H4 (cell line): ENCODE measurements around the gene FN3KRP. TPM values are rescaled to one million over a fixed set of nuclear protein-coding genes. Genes with fewer than 3 reads are reported as not detected.

ENCODE experiments used
- DNase-seq: peaks from one replicate; pipeline ENCODE4 v3.0.0-alpha.2; 2015; ENCODE audit warnings: low spot score
- total RNA-seq: library from RNA; depleted of rRNA; stranded (reverse); fragments of >200 nt; shearing (Covaris generic); gene quantifications from 2 replicates; pipeline ENCODE4 v1.2.3, GENCODE V29; 2014

The FN3KRP gene
- total RNA-seq, 1 experiment from 2014 or later, result 22.5 TPM

DNA sequence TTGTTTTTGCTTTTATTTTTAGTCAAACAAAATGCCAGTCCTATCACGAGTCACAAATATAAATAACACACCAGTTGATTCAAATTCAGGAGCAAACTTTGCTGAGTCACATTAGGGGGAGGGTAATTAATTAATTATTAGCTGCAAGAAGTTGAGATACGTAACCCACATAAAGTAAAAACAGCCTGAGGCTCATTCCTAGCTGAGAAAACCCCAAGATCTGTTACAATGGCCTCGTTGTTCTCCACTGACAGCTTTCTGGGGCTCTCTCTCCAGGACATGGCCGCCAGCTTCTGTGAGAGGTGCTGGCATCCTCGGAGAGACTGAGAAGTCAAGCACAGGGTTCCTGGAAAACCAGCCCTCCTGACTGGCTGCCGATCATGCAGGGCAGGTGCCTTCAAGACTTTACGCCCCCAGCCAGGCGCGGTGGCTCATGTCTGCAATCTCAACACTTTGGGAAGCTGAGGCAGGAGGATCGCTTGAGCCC, 29.1 kb upstream of the FN3KRP start:
- no peak for DNase-seq

DNA sequence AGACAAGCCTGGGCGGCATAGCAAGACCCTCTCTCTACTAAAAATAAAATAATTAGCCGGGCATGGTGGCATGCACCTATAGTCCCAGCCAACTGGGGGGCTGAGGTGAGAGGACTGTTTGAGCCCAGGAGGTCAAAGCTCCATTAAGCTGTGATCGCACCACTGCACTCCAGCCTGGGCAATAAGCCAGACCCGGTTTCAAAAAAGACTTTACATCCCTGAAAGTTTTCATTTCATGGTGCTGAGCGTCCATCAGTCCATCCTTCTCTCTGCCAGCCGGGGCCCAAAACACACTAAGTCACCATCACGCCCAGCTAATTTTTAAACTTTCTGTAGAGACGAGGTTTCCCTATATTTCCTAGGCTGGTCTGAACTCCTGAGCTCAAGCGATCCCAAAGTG, 28.6 kb upstream of the FN3KRP start:
- DNase-seq, result no peak

DNA sequence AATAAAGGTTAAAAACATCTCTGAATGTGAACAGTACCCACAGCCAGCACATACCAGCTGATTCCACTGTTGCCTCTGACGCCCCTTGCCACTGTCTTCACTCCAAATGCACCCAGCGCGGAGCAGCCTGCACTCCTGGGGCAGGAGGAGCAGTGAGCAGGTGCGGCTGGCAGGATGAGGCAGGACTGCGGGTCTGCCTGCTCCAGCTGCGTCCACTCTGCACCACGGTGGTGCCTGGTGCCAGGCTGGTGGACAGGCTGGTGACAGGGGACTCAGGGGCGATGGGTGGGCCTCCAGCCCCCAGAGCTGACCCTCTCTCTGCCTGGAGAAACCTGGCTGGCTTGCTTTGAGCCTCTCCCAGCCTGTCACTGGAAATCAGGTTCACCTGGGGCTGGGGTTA, 27.4 kb upstream of the FN3KRP start:
- no peak for DNase-seq

DNA sequence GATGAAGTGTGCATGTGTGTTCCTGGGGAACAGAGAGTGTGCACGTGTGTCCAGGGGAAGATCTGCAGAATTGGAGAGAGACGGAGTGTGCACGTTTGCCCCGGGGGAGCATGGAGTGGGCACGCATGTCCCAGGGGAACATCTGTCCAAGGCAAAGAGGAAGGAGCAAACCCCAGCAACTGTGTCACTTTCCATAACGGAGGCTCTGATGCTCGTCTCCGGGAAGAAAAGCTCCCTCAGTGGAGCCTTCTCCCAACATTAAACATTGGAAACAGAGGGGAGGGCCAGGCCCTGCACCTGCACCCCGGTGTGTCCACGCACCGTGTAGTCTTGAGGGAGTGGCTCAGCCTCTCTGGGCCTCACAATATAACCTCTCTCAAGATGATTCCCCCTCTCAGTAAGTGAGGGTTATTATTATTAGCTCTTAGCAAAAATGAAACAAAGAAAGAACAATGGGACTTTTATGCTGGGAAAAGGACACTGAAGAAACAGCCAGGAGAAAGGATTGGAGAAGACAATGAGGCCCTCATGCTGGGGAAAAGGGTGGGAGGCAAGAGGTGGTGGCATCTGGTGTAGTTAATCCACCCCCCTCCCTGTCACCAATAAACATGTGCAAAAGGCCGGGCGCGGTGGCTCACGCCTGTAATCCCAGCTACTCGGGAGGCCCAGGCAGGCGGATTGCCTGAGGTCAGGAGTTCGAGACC, 25.6 kb upstream of the FN3KRP start:
- no peak for DNase-seq

DNA sequence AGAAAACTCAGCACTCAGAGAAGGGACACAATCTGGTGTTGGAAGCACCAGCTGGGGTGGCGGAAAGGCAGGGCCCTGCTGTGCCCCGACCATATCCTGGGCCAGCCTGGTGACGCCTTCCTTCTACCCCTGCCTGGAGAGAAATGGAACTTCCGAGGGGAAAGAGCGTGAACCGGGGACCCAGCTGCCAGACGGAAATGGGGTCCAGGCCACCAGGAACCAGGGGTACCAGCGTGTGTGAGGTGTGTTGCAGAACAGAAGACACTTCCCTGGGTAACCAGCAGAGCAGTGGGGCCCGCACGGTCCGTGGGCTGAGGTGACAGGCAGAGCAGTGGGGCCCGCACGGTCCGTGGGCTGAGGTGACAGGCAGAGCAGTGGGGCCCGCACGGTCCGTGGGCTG, 24.8 kb upstream of the FN3KRP start:
- DNase-seq, result no peak

DNA sequence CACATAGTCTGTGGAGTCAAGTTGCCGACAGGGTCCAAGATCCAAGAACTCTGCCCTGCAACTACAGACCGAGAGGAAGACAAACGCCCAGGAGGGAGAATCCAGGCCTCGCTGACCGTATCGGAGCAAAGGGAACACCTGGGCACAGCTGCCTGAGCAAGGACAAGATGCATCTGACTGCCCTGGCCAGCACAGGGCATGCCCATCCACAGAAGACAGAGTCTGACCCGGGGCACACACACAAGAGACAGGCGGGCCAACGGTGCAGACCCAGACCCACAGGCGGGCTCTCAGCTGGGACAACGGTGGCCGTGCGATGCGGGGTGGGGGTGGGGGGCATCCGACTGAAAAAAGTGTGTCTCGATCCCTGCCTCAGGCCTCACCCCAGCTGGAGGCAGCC, 24.2 kb upstream of the FN3KRP start:
- DNase-seq, result no peak

DNA sequence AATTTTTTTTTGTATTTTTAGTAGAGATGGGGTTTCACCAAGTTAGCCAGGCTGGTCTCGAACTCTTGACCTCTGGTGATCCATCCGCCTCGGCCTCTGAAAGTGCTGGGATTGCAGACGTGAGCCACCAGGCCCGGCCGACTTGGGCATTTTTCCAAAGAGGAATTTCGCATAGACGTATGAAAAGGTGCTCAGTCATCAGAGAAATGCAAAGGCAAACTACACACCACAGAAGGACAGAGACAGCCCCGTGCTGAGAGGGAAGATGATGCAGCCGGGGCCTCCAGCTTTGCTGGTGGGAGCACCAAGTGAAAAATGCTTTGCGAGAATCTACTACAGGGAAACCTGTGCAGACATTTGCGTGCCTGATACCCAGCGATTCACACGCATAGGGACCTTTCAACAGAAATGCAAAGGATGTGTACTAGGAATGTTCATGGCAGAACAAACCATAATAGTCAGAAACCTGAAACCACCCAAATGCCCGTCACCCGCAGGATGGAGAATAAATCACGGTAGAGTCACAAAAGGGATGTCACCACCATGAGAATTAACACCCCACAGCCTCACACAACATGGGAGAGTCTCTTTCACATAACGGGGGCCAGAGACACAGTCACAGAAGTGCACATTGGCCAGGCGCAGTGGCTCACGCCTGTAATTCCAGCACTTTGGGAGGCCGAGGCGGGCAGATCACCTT, 23.2 kb upstream of the FN3KRP start:
- no peak for DNase-seq

DNA sequence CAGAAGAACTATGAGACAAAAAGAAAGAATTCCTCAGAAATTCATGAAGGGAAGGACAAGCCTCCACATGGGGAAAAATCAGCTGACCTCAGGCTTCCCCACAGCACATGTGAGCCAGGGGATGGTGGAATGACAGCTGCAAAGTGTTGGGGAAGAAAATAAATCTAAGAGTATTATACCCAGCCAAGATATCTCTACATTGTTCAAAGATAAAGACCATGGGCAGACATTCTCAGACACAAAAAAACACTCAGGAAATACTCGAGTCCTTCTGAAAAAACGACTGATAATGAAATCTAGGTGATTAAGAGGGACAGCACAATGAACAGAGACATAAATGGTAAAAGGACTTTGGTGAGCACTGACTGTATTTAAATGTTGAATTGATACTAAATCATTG, 21.9 kb upstream of the FN3KRP start:
- DNase-seq, result no peak

DNA sequence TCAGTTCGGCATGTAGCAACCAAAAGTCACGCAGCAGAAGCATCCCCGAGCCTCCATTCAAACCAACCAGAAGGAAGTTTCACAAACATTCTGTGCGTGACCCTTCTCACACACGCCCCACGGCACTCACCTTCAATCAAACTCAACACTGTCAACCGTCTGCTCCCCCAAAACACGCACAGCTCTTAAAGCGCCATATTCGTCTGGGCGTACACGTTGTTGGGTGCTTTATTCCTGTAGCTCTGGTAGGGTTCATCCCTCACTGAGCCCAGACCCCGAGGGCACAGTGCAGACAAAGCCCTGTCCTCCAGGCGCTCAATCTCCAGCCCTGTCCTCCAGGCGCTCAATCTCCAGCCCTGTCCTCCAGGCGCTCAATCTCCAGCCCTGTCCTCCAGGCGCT, 20.2 kb upstream of the FN3KRP start:
- DNase-seq, result no peak

DNA sequence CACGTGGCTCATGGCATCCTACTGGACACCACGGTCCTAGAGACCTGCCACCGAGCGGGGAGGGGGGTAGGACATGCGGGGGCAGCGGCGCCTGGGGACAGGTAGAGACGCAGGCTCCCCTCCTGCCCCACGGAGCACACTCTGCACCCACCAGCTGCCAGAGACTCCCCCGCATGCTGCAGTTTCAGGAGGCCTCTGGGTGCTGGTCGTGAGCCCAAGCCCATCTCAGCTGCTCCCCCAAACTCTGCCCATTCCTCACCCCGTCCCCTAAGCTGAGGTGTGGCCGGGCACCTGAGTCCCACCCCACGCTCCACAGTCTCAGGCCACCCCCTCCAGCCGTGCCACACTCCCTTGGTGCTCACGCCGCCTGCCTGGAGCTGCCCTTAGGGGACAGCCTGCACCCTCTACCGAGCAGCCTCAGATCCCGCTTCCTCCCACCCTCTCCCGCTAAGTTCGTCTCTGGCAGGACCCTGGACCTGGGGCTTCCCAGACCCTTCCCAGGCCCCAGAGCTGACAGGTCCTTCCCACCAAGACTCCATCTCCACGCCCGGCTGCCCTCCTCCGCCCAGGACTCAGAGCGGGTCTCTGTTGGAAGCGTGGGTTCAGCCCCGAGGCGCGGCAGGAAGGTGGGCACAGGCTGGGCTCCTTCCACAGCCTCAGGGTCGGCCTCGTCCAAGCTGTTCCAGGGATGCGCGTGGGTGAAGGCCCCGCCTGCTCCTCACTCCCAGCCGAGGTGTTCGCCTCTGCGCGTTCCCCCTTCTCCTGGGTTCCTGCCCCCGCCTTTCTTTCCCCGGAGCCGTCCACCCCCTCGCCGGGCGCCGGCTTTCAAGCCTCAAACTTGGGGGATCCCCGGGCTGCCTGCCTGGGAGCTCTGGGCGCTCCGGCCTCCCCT, 19.3 kb upstream of the FN3KRP start:
- DNase-seq, result no peak

DNA sequence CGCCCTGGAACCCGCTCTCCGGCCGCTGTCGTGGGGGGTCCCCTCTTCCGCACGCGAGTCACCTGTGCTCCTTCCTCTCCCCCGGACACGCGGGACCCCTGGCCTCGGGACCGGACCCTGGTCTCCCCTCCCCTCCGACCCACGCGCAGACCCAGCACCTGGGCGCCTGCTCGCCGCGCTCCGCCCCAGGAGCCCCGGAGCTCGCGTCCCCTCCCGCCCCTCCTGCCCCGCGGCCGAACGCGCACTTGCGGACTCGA, 18.8 kb upstream of the FN3KRP start:
- no peak for DNase-seq

DNA sequence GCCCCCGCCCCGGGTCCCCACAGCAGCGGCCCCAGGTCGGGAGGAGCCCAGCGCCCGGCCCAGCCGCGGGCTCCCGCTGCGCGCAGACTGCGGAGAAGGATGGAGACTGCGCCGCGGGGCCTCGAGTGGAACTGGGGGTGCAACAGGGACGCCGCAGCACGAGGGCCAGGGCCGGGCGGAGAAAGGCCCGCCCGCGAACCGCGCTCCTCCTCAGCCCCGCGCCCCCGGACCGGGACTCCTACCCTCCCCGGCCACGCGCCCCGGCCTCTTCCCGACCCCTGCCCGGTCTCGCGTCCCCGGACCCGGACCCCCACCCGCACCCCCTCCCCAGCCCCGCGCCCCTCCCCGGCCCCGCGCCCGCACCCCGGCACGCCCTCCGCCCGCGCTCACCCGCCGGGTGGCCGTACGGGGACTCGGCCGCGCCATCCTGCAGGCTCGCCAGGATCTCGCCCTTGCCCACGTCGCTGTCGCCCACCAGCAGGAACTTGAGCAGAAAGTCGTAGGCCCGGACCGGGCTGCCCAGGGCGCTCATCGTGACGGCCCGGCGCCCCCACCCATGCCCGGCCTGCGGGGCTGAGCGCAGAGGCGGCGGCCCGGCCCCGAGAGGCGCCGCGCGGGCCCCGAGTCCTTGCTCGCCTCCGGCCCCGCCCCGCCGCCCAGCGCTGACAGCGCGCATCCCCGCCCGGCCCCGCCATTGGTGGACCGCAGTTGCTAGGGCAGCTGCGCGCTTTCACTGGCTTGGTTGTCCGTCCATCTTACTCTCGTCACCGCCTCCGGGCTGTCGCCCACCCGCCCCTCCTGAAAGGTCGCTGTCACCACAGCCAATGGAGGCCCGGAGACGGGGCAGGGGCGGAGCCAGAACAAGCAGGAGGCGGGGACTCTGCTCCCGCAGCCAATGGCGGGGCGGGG, 18.2 kb upstream of the FN3KRP start, which contains the start of gene RAB40B:
TSS of gene RAB40B (minus strand) at position 634 of the 909 bp plus-strand sequence. CDS start at position 532, 102 bp downstream.
- DNase-seq, result peak; percentile 98

DNA sequence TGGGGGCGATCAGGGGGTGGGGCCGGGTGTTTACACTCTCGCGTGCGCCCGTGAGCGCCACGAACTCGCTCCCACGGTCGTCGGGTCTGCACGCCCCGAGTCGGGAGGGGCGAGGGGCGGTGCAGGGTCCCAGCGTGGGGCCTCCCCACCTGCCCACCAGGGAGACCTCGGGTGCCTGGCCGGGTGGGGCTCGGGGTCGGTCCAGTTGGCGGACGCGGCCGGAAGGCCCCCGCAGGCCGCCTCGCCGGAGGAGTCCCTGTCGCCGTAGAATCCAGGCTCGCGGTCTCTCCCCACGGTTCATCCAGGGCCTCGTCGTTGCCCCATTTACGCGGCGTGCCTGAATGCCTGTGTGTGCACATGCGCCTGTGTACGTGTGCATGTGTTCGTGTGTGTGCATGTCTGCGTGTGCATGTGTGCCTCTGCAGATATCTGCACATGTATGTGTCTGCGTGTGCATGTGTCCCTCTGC, 17.5 kb upstream of the FN3KRP start:
- DNase-seq, result no peak

DNA sequence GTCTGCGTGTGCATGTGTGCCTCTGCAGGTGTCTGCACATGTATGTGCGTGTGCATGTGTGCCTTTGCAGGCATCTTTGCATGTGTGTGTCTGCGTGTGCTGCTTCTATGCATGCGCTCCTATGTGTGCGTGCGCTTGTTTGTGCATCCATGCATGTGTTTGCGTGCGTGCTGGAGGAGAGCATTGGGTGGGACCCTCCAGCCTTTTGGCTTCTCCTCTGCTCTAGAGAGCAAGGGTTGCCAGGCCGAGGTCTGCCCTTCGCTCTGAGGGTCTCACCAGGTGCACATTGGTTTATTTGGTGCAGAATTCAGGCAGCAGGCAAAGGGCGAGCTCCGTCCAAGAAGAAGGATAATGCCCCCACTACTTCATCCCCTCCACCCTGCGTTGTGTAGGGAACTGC, 17.0 kb upstream of the FN3KRP start:
- no peak for DNase-seq

DNA sequence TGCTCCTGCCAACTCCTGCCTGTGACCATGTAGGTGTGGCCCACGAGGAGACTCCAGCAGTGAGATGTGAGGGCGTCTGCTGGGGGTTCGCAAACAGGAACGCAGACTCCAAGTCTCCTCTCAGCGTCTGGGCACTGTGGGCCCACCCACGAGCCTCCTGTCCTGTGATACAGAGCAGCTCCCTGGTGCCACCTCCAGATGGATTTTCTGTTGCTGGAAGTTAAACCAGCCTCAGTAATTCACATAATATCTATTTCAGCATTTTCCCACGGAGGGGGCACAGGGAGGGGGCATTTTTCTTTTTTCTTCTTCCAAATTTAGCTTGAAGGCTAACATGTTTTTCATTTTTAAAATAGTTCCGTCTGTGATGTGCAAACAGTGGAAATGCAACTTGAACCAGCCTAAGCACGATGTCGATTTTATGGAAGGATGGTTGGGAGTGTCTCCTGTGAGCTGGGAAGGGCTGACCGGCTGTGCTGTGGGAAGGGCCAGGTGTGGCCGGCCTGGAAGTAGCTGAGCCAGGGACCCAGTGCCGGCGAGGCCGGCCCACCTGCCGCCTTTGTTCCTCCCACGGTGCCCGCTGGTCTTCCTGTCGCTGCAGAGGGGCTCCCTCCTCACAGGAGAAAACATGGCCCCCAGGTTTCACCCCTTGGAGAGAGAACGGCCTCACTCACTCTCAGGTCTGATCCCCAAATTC, 14.1 kb upstream of the FN3KRP start:
- no peak for DNase-seq

DNA sequence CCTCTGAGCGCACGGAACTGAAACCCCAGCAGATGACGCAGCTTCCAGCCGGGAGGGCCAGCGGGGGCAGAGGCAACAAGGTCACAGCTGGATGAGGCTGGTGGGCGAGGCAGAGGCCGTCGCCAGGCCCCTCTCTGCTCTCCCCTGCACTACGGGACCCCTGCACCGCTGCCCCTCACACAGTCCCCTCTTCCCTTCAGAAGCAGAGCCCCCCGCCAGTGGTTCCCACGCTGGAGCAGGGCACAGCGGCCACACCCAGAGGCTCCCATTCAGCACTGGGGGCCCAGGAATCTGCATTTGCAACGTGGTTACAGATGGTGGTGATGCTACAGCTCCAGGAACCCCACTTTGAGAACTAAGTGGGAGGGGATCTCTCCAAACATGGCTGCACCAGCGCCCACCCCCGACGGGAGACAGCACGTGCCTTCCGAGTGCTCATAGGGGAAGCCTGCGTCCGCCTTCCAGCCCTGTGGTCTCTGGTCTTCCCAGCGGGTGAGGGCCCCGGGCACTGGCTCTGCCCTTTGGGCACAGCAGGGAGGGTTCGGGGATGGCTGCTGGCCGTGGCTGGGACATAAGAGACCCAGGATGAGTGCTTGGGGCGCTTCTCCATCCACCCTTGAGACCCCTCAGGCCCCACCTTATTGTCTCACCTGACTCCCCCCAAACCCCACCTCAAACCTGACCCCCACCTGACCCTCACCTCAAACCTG, 13.3 kb upstream of the FN3KRP start:
- DNase-seq, result no peak

DNA sequence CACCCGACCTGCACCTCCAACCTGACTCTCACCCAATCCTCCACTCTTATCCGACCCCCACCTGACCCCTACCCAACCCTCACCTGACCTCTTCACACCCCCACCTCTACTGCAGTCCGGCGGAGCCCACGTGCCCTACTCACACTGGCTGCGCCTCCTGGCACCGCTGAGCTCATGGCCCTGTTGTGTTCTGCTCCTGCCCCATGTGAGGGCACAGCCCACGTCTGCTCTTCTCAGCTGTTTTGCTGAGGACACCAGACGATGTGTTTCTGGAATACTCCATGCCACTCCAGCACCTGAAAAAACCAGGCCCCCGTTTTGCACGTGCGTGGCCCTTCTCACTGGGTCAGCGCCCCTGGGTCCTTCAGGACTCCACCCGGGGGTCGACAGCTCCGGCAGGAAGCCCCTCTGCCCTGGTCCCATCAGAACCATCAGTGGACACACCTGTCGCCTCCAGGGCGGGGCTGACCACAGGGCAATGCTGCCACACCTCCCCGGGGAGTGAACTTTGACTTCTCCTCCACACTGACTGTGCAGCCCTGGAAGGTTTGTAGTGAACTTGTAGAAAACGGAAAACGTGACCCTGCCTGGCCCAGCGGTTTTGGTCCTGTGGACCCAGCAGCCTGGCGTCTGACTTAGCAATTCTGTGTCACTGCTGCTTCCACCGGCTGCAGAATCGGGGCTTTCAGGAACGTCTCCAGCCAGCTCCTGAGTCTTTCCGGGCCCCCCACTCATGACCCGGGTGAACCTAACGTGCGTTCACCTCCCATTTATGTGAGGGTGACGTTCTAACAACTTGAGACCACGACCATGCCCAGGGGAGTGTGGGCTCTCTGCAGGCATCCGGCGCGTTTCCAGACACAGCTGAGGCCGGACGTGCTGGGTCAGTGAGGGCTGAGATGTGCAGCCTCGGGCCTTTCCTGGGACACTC, 12.3 kb upstream of the FN3KRP start:
- no peak for DNase-seq

DNA sequence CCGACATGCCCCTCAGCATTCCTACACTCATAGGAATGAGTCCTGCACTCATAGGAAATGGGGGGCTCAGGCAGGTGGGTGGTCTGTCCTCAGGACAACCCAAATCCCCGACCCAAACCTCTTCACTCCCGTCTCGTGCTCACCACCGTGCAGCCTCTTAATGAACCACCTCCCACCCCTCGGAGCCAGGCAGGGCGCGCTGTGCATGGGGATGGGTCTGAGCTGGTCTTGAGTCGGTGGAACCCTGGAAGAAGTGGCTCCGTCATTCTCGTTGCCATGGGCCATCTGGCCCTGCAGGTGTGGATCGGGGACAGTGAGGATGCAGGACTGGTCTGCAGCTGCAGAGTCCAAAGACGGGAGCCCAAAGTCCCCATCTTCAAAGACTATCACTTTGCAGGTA, 11.6 kb upstream of the FN3KRP start:
- DNase-seq, result no peak

DNA sequence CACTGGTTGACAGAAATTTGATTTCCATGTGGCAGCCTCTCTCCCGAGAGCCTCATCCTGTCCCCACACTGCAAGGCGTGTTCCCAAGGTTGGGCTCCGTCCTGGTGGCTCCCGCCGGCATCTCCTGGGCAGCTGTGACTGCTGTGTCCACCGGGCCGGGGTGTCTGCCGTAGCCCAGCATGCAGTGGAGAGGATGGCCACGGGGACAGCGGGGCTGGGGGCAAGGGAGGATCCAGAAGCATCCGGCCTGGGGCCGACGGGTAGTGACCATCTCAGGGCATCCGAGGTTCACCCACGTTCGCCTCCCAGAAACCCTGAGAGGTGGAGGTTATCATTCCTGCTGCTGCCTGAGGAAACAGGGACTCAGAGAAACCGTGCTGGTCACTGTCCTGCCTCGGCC, 10.8 kb upstream of the FN3KRP start:
- no peak for DNase-seq
